ENCODE measurements around the gene DLGAP1. TPM values are rescaled to one million over a fixed set of nuclear protein-coding genes. Genes with fewer than 3 reads are reported as not detected.

DLGAP1 gene
- total RNA-seq, 1 experiment from 2014 or later, result 23.2 TPM

DNA sequence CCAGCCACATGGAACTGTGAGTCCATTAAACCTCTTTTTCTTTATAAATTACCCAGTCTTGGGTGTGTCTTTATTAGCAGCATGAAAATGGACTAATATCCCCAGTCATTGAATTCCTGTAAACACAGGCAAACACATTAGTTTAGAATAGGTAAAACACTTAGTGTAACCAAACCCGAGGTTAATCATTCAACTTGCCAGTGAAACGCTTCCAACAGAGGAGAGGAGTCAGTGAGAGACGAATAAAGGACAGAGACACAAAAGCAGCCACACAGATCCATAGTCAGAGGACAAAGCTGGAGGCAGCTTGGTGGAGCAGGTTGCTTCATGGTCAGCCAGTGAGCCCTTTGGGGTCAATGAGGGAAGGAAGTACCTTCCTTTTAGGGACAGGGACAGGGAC, 657.1 kb downstream of the DLGAP1 start:
- Histone ChIP-seq H3K56ac (ENCODE audit: insufficient read length, low read depth, low read length) (no peak overlapping the region), H2BK15ac (ENCODE audit: low read depth, low read length) (no peak overlapping the region), H4K5ac (ENCODE audit: insufficient read length, low read depth, low read length) (no peak overlapping the region), H3K9ac (ENCODE audit: extremely low read depth, insufficient read length, low read length) (no peak overlapping the region), H2BK20ac (ENCODE audit: low read depth, low read length, poor library complexity, severe bottlenecking) (no peak overlapping the region), H4K20me1 (ENCODE audit: control insufficient read depth, insufficient read depth, insufficient read length) (no peaks in the 10 kb centered on the region), H3K23ac (ENCODE audit: insufficient read length, low read depth, low read length) (no peak overlapping the region), H3K4me1 (ENCODE audit: insufficient read depth, low read length) (no peaks in the 10 kb centered on the region), H3K27ac (ENCODE audit: insufficient read length, low read depth, low read length) (no peak overlapping the region), H3K27me3 (ENCODE audit: insufficient read depth, low read length) (no peaks in the 10 kb centered on the region), H3K79me1 (ENCODE audit: insufficient read depth, low read depth, low read length, poor library complexity, severe bottlenecking) (no peaks in the 10 kb centered on the region), H3K14ac (ENCODE audit: insufficient read depth, low read length) (peak overlapping the region; percentile 42; the same call in 1 of the 2 replicates), H4K91ac (ENCODE audit: insufficient read length, low read depth, low read length) (no peak overlapping the region), H2AFZ (ENCODE audit: low read length) (no peak overlapping the region), H2BK12ac (ENCODE audit: insufficient read length, low read depth, low read length) (no peak overlapping the region), H3K9me3 (ENCODE audit: control insufficient read depth, low read depth, low read length) (no peaks in the 10 kb centered on the region), H3K4ac (ENCODE audit: low read depth, low read length) (no peak overlapping the region), H2BK5ac (ENCODE audit: insufficient read length, low read length) (no peak overlapping the region), H3K79me2 (ENCODE audit: insufficient read depth, low read length) (no peaks in the 10 kb centered on the region), H3K23me2 (ENCODE audit: insufficient read length, low read depth, low read length, poor library complexity, severe bottlenecking) (no peaks in the 10 kb centered on the region), H3K4me2 (ENCODE audit: insufficient read depth, insufficient read length, low read length) (no peak overlapping the region), H2BK120ac (ENCODE audit: low read depth, low read length, poor library complexity, severe bottlenecking) (no peak overlapping the region), H3T11ph (ENCODE audit: low read length) (no peak overlapping the region), H3K18ac (ENCODE audit: insufficient read length, low read depth, low read length) (no peak overlapping the region), H4K8ac (replicated peaks; ENCODE audit: insufficient read length, low read depth, low read length) (no peak overlapping the region), H2AK5ac (ENCODE audit: insufficient read length, low read length) (no peak overlapping the region)
- Mint-ChIP-seq H3K9me3 (no peaks in the 10 kb centered on the region), H3K4me1 (peaks cover 12 to 14% of the 10 kb centered on the region in 2 experiments; a peak in 3 of 4 replicates), H3K36me3 (ENCODE audit: insufficient read depth in 1 of 3, low read depth in 3 of 3) (no peaks in the 10 kb centered on the region; a peak in 1 of 7 replicates), H3K27ac (peak overlapping the region; percentile 4 to 54 (median 37); a peak in 3 of 7 replicates), H3K4me3 (no peak overlapping the region), H3K27me3 (ENCODE audit: low read depth) (peaks cover 3% of the 10 kb centered on the region; the same call in 1 of the 2 replicates)
- TF ChIP-seq, protein P1, sequence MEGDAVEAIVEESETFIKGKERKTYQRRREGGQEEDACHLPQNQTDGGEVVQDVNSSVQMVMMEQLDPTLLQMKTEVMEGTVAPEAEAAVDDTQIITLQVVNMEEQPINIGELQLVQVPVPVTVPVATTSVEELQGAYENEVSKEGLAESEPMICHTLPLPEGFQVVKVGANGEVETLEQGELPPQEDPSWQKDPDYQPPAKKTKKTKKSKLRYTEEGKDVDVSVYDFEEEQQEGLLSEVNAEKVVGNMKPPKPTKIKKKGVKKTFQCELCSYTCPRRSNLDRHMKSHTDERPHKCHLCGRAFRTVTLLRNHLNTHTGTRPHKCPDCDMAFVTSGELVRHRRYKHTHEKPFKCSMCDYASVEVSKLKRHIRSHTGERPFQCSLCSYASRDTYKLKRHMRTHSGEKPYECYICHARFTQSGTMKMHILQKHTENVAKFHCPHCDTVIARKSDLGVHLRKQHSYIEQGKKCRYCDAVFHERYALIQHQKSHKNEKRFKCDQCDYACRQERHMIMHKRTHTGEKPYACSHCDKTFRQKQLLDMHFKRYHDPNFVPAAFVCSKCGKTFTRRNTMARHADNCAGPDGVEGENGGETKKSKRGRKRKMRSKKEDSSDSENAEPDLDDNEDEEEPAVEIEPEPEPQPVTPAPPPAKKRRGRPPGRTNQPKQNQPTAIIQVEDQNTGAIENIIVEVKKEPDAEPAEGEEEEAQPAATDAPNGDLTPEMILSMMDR (conservative IDR thresholded peaks at IDR 0.05), result no peak
- DNase-seq, result no peak
- WGBS (ENCODE audit: extremely low coverage, insufficient read length, low lambda C conversion rate), result no CpG with 5 or more reads among the region's 3 CpGs
